SIG-M5 treated with dmso at 0.1 percent for 504 hours (cell line): ENCODE data around the gene YIF1B.
"Not testable (repeated sequence)": the region's sequence is repeated elsewhere in the genome, so short reads cannot be mapped to it uniquely, and the experiment has no call there.

Experiments
- DNase-seq: peaks from one replicate; lab custom pipeline; 2025; ENCODE audit not compliant: unreplicated experiment; lab: John Stamatoyannopoulos, UW

YIF1B gene

DNA sequence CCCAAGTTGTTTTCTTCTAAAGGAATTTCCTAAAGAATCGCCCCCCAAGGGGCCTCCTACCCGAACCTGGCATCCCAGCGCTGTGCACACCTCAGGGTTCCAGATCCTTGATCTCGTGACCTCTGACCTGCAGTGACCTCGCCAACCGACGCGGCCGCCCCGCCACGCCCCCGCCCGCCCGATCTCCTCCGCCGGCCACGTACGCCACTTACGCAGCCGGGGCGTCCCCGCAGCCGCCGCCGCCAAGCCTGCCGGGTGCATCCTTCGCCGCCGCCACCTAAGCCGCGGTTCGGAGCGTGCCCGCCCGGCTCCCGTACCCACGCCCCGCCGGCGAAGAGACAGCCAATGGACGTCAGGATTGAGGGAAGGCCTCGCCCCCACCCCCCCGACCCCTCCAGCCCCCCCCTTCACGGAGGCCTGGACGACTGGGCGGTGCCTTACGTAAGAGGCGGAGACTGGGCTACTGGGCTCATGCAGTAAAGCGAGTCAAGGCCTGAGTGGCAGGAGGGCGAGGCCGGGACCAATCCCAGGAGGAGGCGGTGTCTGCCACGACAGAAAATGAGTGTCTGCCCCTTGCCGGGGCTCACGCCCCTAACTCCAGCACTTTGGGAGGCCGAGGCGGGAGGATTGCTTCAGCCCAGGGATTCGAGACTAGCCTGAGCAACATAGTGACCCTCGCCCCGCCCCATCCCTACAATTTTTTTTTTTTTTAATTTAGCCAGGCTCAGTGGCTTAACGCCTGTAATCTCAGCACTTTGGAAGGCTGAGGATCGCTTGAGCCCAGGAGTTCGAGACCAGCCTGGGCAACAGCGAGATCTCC, at the start of gene YIF1B:
YIF1B (minus strand) TSS at position 291 of the 820 bp plus-strand sequence; CDS start at position 261, 30 bp downstream.
- peak; percentile 98 for DNase-seq

DNA sequence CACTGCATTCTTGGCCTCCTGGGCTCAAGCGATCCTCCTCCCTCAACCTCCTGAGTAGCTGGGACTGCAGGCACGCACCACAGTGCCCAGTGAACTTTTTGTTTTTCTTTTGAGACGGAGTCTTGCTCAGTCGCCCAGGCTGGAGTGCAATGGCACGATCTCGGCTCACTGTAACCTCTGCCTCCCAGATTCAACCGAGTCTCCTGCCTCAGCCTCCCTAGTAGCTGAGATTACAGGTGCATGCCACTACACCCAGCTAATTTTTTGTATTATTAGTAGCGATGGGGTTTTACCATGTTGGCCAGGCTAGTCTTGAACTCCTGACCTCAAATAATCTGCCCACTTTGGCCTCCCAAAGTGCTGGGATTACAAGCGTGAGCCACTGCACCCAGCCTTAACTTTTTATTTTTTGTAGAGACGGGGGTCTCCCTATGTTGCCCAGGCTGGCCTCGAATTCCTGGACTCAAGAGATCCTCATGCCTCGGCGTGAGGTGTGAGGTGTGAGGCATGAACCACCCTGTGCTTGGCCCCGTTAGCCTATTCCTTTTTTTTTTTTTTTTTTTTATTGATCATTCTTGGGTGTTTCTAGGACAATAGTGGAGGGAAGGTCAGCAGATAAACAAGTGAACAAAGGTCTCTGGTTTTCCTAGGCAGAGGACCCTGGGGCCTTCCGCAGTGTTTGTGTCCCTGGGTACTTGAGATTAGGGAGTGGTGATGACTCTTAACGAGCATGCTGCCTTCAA, 47.4 kb upstream of the YIF1B start:
- not testable (repeated sequence) for DNase-seq

- DNase-seq = peak; percentile 67
These were observed 46.6 kb upstream of the YIF1B start for GRCh38 chr19:38362076-38362945.

GRCh38 chr19:38361633-38362075, 45.9 kb upstream of the YIF1B start:
- DNase-seq = peak; percentile 75

DNA sequence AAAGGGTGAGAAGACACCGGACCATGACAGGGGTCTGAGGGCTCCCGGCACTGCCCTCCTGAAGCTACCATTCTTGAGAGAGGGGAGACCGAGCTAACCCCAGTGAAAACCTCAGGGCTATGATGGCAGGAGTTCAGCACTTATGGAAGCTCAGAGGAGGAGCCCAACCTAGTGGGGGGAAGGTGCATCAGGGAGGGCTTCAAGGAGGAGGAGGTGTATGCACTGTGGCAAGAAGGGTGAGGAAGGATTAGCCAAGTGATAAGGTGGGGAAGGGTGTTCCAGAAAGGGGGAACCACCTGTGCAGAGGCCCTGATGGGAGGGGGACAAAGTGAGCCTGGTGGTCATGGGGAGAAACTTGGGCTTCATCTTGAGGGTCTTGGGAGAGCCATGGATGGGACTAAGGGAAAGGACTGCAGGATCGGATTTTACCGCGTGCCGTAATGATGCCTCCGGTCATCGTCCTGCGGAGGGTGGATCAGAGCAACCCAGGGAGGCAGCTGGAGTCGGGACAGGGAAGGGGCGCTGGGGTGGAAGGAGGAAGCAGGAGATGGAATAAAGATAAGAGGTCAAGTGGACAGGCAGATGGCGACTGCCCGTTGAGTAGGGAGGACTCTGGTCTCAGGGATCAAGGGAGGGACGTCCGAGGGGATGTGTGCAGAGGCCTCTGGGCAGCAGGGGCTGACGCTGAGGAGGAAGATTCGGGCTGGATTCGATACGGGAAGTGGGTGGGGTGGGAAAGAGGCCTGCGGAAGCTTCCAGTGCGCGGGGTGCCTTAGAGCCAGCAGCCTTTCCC, 45.3 kb upstream of the YIF1B start:
- no peak for DNase-seq

DNA sequence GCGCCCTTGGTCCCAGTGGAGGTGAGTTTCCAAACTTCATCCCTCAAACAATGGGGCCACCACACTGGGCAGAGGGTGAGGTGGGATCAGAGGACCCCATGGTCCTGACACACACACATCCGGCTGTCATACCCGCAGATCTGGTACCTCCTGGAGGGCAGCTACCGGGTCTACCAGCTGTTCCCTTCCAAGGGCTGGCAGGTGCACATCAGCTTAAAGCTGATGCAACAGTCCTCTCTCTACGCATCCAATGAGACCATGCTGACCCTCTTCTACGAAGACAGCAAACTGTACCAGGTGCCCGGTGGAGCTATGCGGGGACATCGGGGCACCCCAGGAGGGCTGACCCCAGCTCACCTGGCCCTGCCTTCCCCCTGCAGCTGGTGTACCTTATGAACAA, 44.6 kb upstream of the YIF1B start:
- DNase-seq = no peak

GRCh38 chr19:38359242-38360021, 43.7 kb upstream of the YIF1B start:
- DNase-seq = no peak

DNA sequence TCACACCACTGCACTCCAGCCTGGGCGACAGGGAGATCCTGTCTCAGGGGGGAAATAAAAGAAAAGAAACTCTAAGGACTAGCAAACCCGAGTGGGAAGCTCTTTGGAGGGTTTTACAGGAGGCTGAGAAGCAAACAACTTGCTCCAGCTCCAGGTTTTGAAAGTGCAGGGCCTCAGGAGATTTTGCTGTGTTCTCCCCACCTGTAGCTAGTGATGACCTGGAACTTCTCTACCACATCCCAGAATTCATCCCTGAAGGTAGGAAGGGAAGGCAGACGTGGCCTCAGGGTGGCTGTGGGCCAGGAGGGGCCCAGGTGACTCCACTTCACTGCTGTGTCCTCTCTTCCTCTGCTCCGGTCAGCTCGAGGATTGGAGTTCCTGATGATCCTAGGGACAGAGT, 42.3 kb upstream of the YIF1B start:
- no peak for DNase-seq

- DNase-seq = no peak
These were observed 40.3 kb upstream of the YIF1B start for GRCh38 chr19:38355728-38356725.

GRCh38 chr19:38352611-38353010, 36.9 kb upstream of the YIF1B start:
- no peak for DNase-seq

DNA sequence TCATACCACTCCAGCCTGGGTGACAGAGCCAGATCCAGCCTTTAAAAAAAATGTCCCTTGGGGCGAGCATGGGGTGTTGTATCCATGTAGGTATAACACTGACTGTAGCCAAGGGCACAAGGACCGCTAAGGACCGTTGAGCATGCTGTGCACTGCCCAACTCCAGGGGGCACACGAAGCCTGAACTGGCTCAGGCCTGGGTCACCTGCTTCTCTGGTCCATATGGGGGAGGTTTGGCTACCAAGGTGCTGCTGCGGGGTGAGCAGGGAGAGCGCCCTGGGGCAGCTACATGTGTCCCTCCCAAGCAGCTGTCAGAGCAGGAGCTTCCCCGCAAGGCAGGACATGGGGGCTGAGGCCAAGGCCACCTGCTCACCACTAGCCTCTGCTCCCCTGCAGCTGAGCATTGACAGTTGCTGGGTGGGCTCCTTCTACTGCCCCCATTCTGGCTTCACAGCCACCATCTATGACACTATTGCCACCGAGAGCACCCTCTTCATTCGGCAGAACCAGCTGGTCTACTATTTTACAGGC, 36.2 kb upstream of the YIF1B start:
- no peak for DNase-seq

- DNase-seq = no peak
These were observed 35.1 kb upstream of the YIF1B start for GRCh38 chr19:38350883-38351282.

DNA sequence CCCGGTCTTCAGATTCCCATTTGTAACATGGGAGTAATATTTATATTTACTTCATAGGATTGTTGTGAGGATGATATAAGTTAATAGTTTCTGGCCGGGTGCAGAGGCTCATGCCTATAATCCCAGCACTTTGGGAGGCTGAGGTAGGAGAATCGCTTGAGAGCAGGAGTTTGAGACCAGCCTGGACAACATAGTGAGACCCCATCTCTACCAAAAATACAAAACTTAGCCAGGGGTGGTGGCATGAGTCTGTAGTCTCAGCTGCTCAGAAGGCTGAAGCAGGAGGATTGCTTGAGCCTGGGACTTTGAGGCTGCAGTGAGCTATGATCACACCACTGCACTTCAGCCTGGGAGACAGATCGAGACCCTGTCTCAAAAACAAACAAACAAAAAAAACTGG, 31.1 kb upstream of the YIF1B start:
- no peak for DNase-seq

DNA sequence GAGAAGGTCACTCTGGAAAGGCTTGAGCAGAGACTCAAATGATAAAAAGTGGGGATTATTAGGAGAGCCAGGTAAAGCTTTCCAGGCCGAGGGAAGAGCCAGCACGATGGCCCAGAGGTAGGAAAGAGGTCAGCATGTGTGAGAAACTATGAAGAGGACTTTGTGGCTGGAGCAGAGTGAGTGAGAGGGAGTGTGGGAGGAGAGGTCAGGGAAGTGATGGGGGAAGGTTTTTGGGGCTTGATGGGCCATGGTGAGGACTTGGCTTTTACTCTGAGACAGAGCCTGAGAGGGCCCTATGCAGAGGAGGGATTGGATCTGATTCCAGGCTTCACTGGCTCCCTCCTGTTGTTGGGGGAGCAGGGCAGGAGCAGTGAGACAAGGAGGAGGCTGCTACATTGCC, 25.2 kb upstream of the YIF1B start:
- DNase-seq = no peak

GRCh38 chr19:38339011-38339410, 23.3 kb upstream of the YIF1B start:
- DNase-seq = not testable (repeated sequence)

DNA sequence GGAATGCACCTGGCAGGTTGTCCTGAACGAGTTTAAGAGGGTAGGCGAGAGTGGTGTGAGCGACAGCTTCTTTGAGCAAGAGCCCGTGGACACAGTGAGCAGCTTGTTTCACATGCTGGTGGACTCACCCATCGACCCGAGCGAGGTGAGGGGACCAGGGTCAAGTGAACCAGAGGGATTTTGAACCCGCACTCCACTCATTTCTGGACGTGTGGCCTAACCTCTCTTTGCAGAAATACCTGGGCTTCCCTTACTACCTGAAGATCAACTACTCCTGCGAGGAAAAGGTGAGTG, 21.6 kb upstream of the YIF1B start:
- DNase-seq = no peak

- DNase-seq = peak; percentile 96
These were observed 21.1 kb upstream of the YIF1B start for GRCh38 chr19:38336638-38337359.
